ENCODE data around the gene ELANE.
"Not testable (repeated sequence)": the region's sequence is repeated elsewhere in the genome, so short reads cannot be mapped to it uniquely, and the experiment has no call there.

The ELANE gene

GRCh38 chr19:862581-863314, 10.6 kb downstream of the ELANE start:
- DNase-seq (ENCODE audit: low spot score): no peak

GRCh38 chr19:863315-863620, 11.2 kb downstream of the ELANE start:
- no peak for DNase-seq (ENCODE audit: low spot score)

DNA sequence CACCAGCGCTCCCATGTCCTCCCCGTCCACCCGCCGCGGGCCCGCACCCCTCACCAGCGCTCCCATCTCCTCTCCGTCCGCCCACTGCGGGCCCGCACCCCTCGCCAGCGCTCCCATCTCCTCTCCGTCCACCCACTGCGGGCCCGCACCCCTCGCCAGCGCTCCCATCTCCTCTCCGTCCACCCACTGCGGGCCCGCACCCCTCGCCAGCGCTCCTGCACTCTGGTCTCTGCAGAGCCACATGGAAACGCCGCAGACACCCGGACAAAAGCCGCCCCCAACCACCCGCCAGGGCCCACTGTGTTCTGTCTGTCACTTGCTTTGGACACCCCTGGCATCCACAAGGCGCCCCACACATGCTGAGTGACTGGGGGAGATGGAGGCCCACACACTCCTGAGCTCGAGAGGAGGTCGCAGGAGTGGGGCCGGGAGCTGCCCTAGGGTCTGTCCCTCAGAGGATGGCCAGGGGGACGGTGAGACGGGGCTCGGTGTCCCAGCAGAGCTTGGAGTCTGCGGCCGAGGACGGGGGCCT, 14.7 kb downstream of the ELANE start:
- no peak for DNase-seq (ENCODE audit: low spot score)

- DNase-seq (ENCODE audit: low spot score): no peak
Observed at GRCh38 chr19:867301-867793, 15.2 kb downstream of the ELANE start.

DNA sequence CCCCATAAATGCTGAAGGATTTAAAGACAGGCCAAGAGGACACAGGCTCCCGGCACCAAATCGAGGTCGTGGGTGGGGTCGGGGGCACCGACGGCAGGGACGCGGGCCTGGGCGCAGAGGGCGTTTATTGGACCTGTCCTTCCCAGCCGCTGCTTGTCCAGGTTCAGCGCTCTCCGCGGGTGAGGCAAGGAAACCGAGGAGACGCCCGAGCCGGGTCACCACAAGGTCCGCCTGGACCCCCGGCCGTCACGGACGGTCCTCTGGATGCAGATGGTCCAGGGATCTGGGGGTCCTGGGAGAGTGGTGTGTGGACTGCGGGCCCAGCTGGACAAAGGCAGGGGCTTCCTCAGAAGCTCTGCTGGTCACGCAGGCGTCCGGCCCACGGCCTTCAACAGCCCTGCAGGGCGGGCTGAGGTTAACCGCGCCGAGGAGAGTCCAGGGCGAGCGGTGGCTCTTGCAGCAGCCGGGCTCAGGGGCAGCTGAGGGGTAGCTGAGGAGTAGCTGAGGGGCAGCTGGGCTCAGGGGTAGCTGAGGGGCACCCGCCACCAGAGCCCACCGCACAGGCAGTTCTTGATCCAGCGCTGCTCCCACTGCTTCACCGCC, 15.9 kb downstream of the ELANE start:
- no peak for DNase-seq (ENCODE audit: low spot score)

GRCh38 chr19:868458-869244, 16.5 kb downstream of the ELANE start:
- DNase-seq (ENCODE audit: low spot score): no peak

DNA sequence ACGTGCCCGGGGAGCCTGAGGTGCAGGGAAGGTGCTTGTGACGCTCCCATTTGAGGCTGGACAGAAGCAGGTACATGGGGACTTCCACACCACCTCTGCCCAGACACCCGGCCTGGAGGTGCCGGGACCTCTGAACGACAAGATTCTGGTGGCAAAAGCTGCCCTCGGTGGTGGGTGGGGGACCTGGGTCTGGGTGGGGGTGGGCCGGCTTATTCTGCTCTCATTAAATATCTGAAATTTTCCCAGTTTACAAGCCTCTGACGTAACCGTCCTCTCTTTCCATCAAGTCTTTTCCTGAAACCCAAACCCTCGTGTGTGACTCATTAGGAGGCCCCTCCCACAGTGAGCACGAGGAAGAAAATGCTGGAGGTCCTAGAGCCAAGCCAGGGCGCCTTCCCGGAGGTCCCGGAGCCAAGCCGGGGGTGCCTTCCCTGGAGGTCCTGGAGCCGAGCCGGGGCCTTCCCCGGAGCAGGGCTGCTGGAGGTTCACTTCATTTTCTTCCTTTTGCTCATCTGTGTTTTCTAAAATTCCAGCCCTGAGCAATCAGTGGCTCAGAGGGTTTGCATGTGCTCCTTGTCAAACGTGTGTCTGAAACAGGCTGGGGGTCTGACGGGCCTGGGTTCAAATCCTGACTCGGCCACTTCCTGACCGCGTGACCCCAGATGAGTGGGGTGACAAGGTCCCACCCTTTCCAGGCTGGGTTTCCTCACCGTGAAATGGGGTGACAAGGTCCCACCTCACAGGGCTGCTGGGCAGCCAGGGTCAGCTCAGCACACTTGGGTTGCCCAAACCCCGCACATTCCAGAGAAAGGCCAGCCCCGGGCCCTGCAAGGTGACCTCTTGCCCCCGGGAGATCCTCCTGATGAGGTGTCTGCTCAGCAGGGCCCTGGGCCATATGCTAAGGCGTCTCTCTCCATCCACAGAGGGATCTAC, 17.4 kb downstream of the ELANE start:
- DNase-seq (ENCODE audit: low spot score): no peak

DNA sequence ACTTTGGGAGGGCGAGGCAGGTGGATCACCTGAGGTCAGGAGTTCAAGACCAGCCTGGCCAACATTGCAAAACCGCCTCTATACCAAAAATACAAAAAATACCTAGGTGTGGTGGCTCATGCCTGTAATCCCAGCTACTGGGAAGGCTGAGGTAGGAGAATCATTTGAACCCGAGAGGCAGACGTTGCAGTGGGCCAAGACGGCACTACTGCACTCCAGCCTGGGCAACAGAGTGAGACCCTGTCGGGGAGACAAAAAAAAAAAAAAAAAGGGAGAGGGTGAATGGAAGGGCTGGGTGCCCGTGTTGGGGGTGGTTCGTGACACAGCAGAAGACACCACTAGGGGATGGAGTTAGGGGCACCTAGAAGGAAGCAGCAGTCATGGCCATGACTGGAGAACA, 18.2 kb downstream of the ELANE start:
- no peak for DNase-seq (ENCODE audit: low spot score)

DNA sequence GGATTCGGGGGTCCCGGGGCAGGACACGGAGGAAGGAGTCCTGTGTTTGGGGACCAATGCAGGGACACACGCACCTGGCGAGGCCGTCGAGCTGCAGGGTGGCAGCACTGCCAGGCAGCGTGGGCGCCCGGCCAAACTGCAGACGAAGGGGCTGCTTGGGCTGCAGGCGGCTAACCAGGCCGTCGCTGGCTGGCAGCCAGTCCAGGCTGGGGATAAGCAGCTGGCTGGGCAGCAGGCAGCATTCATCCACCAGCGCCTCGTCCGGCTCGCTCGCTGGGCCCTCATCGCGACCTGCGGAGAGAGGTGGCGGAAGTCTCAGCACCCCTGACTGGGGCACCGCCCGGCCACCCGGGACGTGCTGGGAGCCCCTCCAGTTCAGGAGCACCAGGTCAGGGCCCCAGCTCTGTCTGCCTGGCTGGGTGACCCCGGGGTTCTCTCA, 18.9 kb downstream of the ELANE start:
- DNase-seq (ENCODE audit: low spot score): peak; percentile 87

- peak; percentile 65 for DNase-seq (ENCODE audit: low spot score)
Observed at GRCh38 chr19:871446-872265, 19.6 kb downstream of the ELANE start.

DNA sequence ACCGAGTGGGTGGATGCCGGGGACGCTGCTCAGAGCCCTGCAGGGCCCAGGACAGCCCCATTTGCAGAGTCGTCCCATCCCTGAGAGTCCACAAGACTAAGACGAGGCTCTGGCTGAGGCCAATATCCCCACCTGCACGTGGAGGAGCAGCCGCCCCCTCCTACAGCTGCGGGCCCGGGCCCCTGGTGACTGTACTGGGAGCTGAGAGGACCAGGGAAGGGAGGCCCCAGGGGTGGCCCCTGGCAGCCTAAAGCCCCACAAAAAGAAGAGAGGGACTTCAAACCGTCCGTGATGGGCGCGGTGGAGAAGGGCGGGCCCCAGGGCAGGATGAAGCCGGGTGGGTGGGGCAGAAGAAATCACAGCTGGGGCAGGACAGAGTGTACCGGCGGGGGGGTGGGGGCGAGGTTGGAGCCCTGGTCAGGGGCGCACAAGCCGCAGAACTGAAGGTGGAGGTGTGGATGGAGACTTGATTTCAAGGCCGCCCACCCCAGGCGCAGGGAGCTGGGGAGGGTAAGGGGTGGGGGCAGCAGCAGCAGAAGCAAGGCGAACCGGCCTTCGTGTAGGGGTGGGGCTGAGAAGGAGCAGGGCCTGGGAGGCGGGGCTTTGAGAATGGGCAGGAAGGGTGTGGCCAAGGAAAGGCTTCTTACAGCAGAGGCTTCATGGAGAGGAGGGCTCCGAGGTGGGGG, 20.3 kb downstream of the ELANE start:
- DNase-seq (ENCODE audit: low spot score): no peak

DNA sequence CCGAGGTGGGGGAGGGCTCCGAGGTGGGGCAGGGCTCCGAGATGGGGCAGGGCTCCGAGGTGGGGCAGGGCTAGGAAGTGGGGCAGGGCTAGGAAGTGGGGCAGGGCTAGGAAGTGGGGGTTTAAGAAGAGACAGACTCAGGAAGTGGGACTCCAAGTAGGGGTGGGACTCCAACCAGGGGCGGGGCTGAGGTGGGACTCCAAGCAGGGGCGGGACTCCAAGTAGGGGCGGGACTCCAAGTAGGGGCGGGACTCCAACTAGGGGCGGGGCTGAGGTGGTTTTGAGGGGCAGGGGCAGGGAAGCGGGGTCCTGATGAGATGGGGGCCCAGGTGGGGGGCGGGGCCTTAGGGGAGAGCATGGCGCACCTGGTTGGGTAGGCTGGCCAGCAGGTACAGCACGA, 21.0 kb downstream of the ELANE start:
- DNase-seq (ENCODE audit: low spot score): peak; percentile 61

DNA sequence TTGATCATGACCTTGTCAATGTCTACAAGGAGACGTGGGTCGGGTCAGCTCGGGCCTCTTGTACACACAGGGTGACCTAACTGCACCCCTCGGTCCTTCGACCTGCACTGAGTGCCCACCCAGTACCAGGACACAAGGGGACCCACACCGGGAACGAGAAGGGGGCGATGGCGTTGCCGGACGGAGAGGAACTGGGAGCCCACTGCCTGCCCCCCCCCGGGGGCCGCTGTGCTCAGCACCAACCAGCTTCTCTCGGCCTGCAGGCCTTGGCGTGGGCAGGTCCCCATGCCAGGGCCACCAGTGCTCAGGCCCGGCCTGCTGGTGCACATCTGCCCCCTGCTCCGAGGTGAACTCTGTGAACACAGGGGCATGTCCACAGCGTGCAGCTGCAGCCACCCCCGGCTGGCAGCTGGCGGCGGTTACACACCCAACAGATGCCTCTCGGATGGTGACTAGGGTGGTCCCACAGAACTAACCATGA, 21.5 kb downstream of the ELANE start:
- DNase-seq (ENCODE audit: low spot score): no peak

DNA sequence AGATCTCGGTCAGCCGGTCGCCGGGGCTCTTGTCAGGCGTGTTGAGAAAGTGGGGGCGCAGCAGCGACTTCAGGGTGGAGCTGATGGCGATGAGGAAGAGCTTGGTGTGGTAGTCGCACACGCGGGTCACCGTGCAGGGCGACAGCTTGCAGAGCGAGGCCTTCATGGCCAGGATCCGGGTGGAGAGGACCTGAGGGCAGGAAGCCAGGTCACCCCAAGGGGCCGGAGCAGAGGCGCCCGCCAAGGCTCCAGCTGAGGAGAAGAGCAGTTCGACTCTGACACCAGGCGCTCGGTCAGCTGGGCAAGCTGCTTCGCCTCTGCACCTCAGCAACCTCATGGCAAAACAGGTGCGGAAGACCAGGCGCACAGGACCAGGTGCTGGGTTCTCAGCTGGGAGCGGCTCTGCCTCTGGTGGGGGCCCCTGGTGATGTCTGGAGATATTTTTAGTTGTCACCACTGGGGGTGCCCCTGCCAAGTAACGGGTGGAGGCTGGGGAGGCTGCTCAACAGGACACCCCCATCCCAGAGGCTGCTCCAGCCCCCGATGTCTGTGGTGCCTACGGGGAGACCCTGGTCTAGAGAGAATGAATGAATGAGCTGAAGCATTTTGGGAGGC, 23.3 kb downstream of the ELANE start:
- DNase-seq (ENCODE audit: low spot score): no peak

DNA sequence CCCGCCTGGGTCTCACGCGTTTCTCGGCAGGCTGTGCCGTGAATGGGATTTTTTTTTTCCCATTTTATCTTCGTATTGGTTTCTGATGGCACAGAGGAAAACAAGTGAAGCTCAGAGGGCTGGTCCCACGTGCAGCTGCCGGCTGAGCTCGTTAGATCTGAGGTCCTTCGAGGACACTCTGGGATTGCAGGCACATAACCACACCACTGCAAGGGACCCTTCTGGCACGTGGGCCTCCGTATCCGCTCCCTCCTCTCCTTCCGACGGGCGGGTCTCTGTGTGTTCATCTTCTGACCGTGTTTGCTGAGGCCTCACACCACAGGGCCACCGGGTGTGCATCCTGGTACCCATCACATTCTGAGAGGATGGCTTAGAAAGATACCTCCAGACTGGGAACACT, 24.0 kb downstream of the ELANE start:
- DNase-seq (ENCODE audit: low spot score): no peak

- no peak for DNase-seq (ENCODE audit: low spot score)
Observed at GRCh38 chr19:876780-877314, 24.7 kb downstream of the ELANE start.

- DNase-seq (ENCODE audit: low spot score): not testable (repeated sequence)
Observed at GRCh38 chr19:877992-878660, 26.0 kb downstream of the ELANE start.

- DNase-seq (ENCODE audit: low spot score): not testable (repeated sequence)
Observed at GRCh38 chr19:878751-879561, 26.9 kb downstream of the ELANE start.
